Fibroblast of the conjunctiva (primary cell): ENCODE measurements around the gene HCRTR1.

ENCODE experiments used
- DNase-seq: peaks from one replicate; pipeline ENCODE4 v3.0.0-alpha.2; 2010; ENCODE audit warnings: low read depth

The HCRTR1 gene

GRCh38 chr1:31617218-31617915, at the start of gene HCRTR1:
Gene HCRTR1, plus strand, starts transcription at chr1:31617689. Its CDS starts 1,504 bp downstream, at chr1:31619193.
- DNase-seq: no peak

GRCh38 chr1:31567956-31568570, 49.4 kb upstream of the HCRTR1 start:
- no peak for DNase-seq

DNA sequence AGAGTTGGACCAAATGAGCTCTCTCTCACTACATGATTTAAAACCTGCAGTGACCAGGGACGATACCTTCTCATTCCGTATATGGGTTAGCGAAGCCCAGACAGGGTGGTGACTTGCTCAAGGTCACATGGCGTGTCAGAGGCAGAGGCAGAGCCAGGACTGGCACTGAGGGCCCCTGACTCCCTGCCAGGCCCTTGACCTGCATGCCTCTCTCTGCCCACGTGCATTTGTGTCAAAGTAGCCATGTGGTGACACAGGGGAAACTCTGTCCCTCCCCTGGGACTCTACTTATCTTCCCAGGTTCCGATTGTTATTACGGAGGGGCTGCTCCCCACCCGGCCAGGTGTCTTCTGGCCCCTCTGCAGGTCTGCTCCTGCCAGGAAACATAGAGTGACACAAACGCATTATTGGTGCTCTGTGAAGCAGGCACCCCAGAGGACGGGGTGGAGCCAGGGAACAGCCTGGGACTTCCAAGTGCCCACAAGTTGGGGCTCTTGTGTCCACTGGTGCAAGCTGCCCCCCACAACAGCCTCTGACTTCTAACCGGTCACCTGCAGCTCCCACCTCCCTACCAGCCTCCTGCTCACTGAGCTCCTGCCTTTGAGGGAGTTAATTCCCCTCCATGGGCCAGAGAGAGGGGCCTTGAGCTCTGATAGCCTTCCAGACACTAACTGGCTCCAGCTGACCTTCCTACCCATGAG, 48.4 kb upstream of the HCRTR1 start:
- no peak for DNase-seq

GRCh38 chr1:31569596-31570173, 47.8 kb upstream of the HCRTR1 start:
- no peak for DNase-seq

DNA sequence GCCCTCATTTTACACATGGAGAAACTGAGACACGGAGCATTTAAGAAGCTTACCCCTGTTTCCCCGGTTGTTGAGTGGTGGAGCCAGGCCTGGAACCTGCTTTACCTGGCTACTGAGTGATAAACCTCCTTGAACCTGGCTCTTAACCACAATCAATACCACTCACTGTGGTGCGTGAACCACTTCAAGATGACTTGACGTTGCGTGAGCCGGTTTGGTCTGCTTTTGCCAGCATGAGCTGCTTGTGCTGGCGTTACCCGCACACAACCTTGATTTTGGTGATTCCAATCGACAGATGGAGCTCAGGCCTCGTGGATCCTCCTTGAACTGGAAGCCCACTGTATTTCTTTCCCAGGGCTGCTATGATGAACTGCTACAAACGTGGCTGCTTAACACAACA, 47.3 kb upstream of the HCRTR1 start:
- DNase-seq: no peak

GRCh38 chr1:31570906-31571305, 46.6 kb upstream of the HCRTR1 start:
- no peak for DNase-seq

DNA sequence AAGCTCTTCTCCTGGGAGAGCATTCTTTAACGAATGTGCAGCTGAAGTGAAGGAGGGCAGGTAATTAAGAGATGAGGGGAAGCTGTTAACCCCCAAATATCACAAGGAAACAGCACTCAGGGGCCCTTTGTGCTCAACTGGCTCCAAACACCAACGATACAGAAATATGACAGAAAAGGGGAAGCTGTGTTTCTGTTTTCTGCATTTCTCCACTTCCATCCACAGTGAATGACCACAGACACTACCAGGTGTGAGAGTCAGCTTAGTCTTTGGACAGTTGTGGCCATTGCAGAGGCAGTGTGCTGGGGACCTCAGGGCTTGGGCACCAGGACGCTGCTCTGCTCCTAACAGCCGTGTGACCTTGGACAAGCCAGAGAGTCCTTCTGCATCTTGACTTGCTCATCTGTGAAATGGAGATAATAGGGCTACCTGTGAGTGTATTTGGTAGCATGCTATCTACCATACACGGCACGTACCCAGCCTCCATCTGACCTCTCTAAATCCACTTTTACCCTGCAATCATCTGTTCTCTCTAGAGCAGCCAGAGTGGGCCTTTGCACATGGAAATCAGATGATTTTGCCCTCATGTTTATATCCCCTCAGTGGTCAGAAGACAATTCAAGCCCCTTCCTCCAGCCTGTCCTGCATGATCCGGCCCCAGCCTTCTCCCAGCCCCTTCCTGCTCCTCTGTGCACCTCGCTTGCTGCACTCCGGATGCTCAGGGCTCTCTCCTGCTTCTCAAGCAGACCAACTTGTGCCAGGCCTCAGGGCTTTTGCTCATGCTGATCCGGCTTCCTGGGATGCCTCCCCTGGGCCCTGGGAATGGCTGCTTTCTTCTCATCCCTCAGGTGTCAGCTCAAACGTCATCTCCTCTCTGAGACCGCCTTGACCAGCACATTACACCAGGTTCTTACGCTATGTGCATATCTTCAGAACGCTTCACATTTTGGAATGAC, 45.9 kb upstream of the HCRTR1 start:
- DNase-seq: no peak

- no peak for DNase-seq
These were observed 45.0 kb upstream of the HCRTR1 start for GRCh38 chr1:31572323-31573104.

- DNase-seq: no peak
These were observed 44.2 kb upstream of the HCRTR1 start for GRCh38 chr1:31573261-31573660.

GRCh38 chr1:31574749-31575368, 42.6 kb upstream of the HCRTR1 start:
- no peak for DNase-seq

GRCh38 chr1:31575369-31576140, 41.9 kb upstream of the HCRTR1 start:
- DNase-seq: no peak

DNA sequence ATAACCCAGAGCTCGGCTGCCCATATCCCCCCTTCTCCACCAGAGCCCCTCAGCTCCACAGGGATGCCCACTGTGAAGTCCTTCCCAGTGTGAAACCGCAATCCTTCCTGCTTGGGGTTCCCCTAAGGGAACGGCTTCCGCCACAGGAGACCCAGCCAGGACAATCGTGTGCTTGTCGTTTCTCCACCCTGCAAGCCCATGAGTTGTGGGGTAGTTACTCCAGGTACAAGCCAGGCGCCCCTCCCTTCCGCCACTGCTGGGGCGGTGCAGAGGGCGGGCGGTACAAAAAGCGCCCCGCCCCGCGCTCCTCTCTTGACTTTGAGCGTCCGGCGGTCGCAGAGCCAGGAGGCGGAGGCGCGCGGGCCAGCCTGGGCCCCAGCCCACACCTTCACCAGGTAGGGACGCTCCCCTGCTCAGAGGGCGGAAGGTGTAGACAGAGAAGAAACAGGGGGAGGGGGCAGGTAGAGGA, 41.3 kb upstream of the HCRTR1 start, which contains the start of gene TINAGL1:
Gene TINAGL1 (plus strand): TSS at position 315 of the 469 bp plus-strand sequence. CDS start 634 bp downstream, outside the sequence.
- DNase-seq: no peak

DNA sequence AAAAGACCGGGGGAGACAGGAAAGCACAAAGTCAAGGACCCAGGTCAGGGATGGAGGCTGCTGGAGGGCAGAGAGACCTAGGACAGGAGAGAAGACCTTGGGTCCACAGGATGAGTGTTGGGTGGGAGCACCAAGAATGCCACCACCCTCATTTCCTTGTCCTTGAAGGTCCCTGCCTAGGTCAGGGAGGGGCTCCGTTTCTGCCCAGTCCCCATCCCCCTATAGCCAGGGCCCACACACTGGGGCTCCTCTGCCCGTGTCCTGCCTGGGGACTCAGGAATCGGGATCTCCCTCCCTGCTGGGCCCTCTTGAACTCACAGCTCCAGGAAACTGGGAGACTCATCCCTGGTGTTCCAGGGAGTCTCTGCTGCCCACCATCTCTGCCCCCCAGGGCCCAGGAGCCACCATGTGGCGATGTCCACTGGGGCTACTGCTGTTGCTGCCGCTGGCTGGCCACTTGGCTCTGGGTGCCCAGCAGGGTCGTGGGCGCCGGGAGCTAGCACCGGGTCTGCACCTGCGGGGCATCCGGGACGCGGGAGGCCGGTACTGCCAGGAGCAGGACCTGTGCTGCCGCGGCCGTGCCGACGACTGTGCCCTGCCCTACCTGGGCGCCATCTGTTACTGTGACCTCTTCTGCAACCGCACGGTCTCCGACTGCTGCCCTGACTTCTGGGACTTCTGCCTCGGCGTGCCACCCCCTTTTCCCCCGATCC, 40.6 kb upstream of the HCRTR1 start:
- no peak for DNase-seq

GRCh38 chr1:31577515-31578192, 39.8 kb upstream of the HCRTR1 start:
- DNase-seq: no peak

DNA sequence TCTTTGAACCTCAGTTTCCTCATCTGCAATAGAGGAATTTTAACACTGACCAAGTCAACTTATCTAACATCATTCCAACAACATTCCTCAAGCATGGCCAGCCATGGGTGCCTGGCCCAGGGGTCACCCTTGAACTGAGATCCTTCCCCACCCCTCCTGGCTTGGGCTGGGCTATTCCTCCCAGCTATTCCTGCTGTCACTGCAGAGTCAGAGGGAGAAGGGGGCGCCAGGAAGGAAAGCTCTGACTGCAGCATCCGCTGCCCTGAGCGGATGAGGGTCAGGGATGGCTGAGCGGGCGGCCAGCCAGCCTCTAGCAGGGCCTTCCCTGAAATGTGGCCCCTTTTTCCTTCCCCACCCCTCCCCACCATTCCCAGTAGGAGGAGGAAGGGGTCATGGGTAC, 38.1 kb upstream of the HCRTR1 start:
- DNase-seq: no peak

DNA sequence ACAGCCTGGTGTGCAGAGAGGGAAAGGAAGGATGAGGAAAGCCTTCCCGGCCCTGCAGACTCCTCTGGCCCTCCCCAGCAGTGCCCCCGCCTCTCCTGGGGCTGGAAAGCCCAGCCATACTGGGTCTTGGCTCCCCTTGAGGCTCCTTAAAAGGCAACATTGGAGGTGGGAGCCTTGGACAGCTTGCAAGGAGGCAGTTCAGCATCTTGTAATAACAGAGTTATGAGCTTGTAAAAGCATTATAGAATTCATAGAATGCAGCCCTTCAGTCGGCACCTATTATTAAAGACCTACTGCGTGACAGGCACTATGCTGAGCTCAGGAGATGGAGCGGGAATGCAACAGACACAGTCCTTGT, 37.0 kb upstream of the HCRTR1 start:
- no peak for DNase-seq

GRCh38 chr1:31580891-31581603, 36.4 kb upstream of the HCRTR1 start:
- no peak for DNase-seq
